ENCODE data around the gene RNU7-1. TPM values are rescaled to one million over a fixed set of nuclear protein-coding genes. Genes with fewer than 3 reads are reported as not detected.

Gene RNU7-1
- total and polyA plus RNA-seq, 9 of the 15 experiments (the other 6 are each of a cell fraction or from before 2014, with no cell fraction given) = not detected

DNA sequence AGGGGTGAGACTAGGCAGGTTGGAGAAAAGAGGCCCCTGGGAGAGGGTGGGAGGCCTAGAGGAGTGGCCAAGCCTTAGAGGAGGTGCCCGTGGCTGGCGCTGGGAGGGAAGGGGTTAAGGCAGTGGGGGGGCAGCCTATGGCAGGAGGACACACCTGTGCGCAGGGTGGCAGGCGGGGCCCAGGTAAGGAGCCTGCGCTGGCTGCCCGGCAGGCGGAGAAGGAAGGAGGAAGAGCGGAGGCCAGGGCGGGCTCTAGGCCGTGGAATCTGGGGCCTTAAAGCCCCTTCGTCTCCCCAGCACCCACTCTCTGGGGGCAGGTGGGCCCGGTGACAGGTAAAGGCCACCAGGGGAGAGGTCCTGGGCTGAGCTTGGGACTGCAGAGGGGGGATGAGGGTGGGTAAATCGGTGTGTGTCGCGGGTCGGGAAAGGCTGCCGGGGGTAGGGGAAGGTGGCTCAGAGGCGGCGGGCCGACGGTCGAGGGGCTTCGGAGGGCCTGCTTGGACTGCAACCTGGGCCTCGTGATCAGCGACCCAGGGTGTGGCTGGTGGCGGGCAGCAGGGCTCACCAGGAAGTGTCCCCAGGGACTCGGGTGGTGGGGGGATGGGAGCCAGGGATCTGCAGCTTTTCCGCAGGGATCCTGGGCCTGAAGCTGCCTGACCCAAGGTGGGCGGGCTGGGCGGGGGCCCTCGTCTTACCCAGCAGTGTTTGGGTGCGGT is 19.6 kb downstream of the RNU7-1 start:
- Histone ChIP-seq H3K79me2 (ENCODE audit: control insufficient read depth, insufficient read depth, low read length) (peaks cover 23% of the 10 kb centered on the region), H3K9ac (ENCODE audit: insufficient read depth in 1 of 2, low read depth in 2 of 2, low read length in 2 of 2) (peak overlapping the region; percentile 92 to 96; a peak in 3 of 4 replicates), H3K4me3 (no peak overlapping the region), H3K36me3 (ENCODE audit: control insufficient read depth, insufficient read depth, low read length) (peaks cover 37% of the 10 kb centered on the region; the same call in 2 of the 3 replicates), H3K9me1 (ENCODE audit: control insufficient read depth, insufficient read depth, low read length) (no peaks in the 10 kb centered on the region), H3K27me3 (ENCODE audit: control insufficient read depth in 2 of 2, insufficient read depth in 2 of 2, low read length in 2 of 2) (no peaks in the 10 kb centered on the region), H3K9me3 (replicated peaks; ENCODE audit: control insufficient read depth, insufficient read depth, low read depth, low read length) (no peaks in the 10 kb centered on the region), H3K4me2 (ENCODE audit: insufficient read depth, low read length) (no peak overlapping the region; the same call in 1 of the 2 replicates), H2AFZ (ENCODE audit: low read depth, low read length) (no peak overlapping the region), H3K27ac (ENCODE audit: extremely low read depth, low read depth, low read length) (peak overlapping the region; percentile 96), H4K20me1 (replicated peaks; ENCODE audit: control insufficient read depth, insufficient read depth, low read length) (no peaks in the 10 kb centered on the region), H3K4me1 (replicated peaks in 1 of 2; ENCODE audit: control insufficient read depth in 2 of 2, insufficient read depth in 2 of 2, low read length in 2 of 2) (peaks cover 50 to 76% of the 10 kb centered on the region in 2 experiments)
- TF ChIP-seq RBFOX2 (IDR thresholded peaks at IDR 0.05; ENCODE audit: low read depth, low read length) = peak; percentile 42
- 0 out of 2 replicates have a peak, but pooled peaks have one; percentile 23 for TF ChIP-seq POLR2G (IDR thresholded peaks at IDR 0.05; ENCODE audit: low read depth, low read length)
- TF ChIP-seq ZNF695 (CRISPR knock-in tag; IDR thresholded peaks at IDR 0.05) = no peak
- TF ChIP-seq, protein P1, sequence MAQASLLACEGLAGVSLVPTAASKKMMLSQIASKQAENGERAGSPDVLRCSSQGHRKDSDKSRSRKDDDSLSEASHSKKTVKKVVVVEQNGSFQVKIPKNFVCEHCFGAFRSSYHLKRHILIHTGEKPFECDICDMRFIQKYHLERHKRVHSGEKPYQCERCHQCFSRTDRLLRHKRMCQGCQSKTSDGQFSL (CRISPR knock-in tag; IDR thresholded peaks at IDR 0.05) = 0 out of 2 replicates have a peak, but pooled peaks have one; percentile 36
- TF ChIP-seq, protein P1 (tag; IDR thresholded peaks at IDR 0.05) = no peak
- TF ChIP-seq, protein P2, sequence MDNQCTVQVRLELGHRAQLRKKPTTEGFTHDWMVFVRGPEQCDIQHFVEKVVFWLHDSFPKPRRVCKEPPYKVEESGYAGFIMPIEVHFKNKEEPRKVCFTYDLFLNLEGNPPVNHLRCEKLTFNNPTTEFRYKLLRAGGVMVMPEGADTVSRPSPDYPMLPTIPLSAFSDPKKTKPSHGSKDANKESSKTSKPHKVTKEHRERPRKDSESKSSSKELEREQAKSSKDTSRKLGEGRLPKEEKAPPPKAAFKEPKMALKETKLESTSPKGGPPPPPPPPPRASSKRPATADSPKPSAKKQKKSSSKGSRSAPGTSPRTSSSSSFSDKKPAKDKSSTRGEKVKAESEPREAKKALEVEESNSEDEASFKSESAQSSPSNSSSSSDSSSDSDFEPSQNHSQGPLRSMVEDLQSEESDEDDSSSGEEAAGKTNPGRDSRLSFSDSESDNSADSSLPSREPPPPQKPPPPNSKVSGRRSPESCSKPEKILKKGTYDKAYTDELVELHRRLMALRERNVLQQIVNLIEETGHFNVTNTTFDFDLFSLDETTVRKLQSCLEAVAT (IDR thresholded peaks at IDR 0.05) = peak in 1 of 2 experiments; percentile 82; a peak in 2 of 4 replicates
- intact Hi-C loops (cut with micrococcal nuclease) (loop anchor here (10.0 kb wide), 1 partner anchor 222 kb away; the partner anchor contains the start of gene PEX5), in situ Hi-C loops (cut with MboI) (no loop called here)
- FAIRE-seq = no peak
- no peak for ATAC-seq
- DNase-seq (ENCODE audit: extremely low read depth in 1 of 4, low spot score in 3 of 4) = no peak
- BruUV-seq (replicated peaks) = no TSS peak
- POLR2A ChIA-PET = interaction anchor here (0.9 to 8.0 kb wide), 8 partner anchors 13 to 145 kb away, joined by 3 to 98 read pairs (median 6); partner anchors contain the start of genes C12orf57, RNU7-1 and SPSB2
- WGBS (ENCODE audit: insufficient coverage, low coverage, missing lambda C conversion rate) = no CpG with 5 or more reads among the region's 32 CpGs
- CTCF ChIA-PET (ENCODE audit: low intra/inter-chr PET ratio) = interaction anchor here (1.6 kb wide), 1 partner anchor 56 kb away, joined by 3 read pairs; the partner anchor contains the start of gene LPCAT3

Measured in K562 (cell line).